HepG2 (cell line): ENCODE results near the gene CELSR2. TPM values are rescaled to one million over a fixed set of nuclear protein-coding genes. Genes with fewer than 3 reads are reported as not detected.
A peak's percentile ranks its signal among the peaks of the same experiment; 100 is the strongest.

ENCODE experiments used
- ASH2L ChIP-seq: fragments of 300-600, 200-600 bp; sonication (generic); IDR thresholded peaks from 2 replicates; pipeline ENCODE4 v1.7.0; 2017; ENCODE audit warnings: low read depth, mild to moderate bottlenecking, moderate library complexity, mixed read lengths, low read length; ENCODE audit not compliant: insufficient read length
- CHD4 ChIP-seq: fragments of 200-600 bp; sonication (generic); IDR thresholded peaks from 2 replicates; pipeline ENCODE4 v1.7.0; 2017; ENCODE audit warnings: mild to moderate bottlenecking, low read length, borderline replicate concordance
- CREM ChIP-seq, 2 experiments: sonication (generic) in 1 of 2; formaldehyde crosslinking in 1 of 2; IDR thresholded peaks; 2 replicates each; pipeline versions ENCODE4 v1.4.0 to v1.6.1; 2016 to 2020; ENCODE audit warnings: antibody characterized with exemption in 1 of 2, mild to moderate bottlenecking in 1 of 2, missing genetic modification reagents in 1 of 2
- GATA4 ChIP-seq: sonication (generic); IDR thresholded peaks from 2 replicates; pipeline ENCODE4 v1.6.1; 2016; ENCODE audit warnings: antibody characterized with exemption, low read depth, borderline replicate concordance
- GRHL1 ChIP-seq: sonication (generic); formaldehyde crosslinking; conservative IDR thresholded peaks from 2 replicates; pipeline ENCODE4 v1.8.0; 2022; ENCODE audit warnings: missing genetic modification reagents
- GTF2F1 ChIP-seq: fragments of 150-350 bp; IDR thresholded peaks from 2 replicates; pipeline ENCODE4 v1.6.1; 2014; ENCODE audit warnings: low read length
- PHF8 ChIP-seq: sonication (generic); formaldehyde crosslinking; IDR thresholded peaks from 2 replicates; pipeline ENCODE4 v1.5.0; 2020; ENCODE audit warnings: missing genetic modification reagents
- RARA ChIP-seq: IDR thresholded peaks from 2 replicates; pipeline ENCODE4 v1.6.1; 2016; ENCODE audit warnings: missing genetic modification reagents, missing compliant biosample characterization
- RNF2 ChIP-seq: fragments of 450-650 bp; conservative IDR thresholded peaks from 2 replicates; pipeline ENCODE4 v1.6.1; 2016; ENCODE audit warnings: low read depth
- SCMH1 ChIP-seq: sonication (generic); formaldehyde crosslinking; IDR thresholded peaks from 2 replicates; pipeline ENCODE4 v1.9.0; 2021; ENCODE audit warnings: missing genetic modification reagents, mild to moderate bottlenecking, borderline replicate concordance
- TBX3 ChIP-seq: fragments of 450-650 bp; IDR thresholded peaks from 2 replicates; pipeline ENCODE4 v1.6.1; 2017; ENCODE audit warnings: antibody characterized with exemption, mild to moderate bottlenecking, inconsistent platforms, borderline replicate concordance
- TCF7L2 ChIP-seq: IDR thresholded peaks from 2 replicates; pipeline ENCODE4 v1.6.1; 2011; ENCODE audit warnings: mild to moderate bottlenecking, low read depth, low read length, moderate library complexity
- ZFP36 ChIP-seq: fragments of 150-350 bp; IDR thresholded peaks from 2 replicates; pipeline ENCODE4 v1.6.1; 2018; ENCODE audit warnings: borderline replicate concordance, low read length, low read depth; ENCODE audit not compliant: partially characterized antibody
- ZMAT3 ChIP-seq: sonication (generic); formaldehyde crosslinking; conservative IDR thresholded peaks from 2 replicates; pipeline ENCODE4 v1.7.0; 2021; ENCODE audit warnings: missing genetic modification reagents
- ZNF180 ChIP-seq: sonication (generic); formaldehyde crosslinking; IDR thresholded peaks from 2 replicates; pipeline ENCODE4 v1.4.0; 2020; ENCODE audit warnings: low read depth, missing genetic modification reagents, borderline replicate concordance
- ZNF296 ChIP-seq: sonication (generic); formaldehyde crosslinking; conservative IDR thresholded peaks from 2 replicates; pipeline ENCODE4 v1.5.0; 2020; ENCODE audit warnings: mild to moderate bottlenecking, missing genetic modification reagents
- ZNF34 ChIP-seq: sonication (generic); formaldehyde crosslinking; IDR thresholded peaks from 2 replicates; pipeline ENCODE4 v1.4.0; 2020; ENCODE audit warnings: mild to moderate bottlenecking, missing genetic modification reagents, borderline replicate concordance
- ZNF577 ChIP-seq: sonication (generic); formaldehyde crosslinking; IDR thresholded peaks from 2 replicates; pipeline ENCODE4 v1.4.0; 2020; ENCODE audit warnings: mild to moderate bottlenecking, low read depth, missing genetic modification reagents, borderline replicate concordance
- ZNF589 ChIP-seq: sonication (generic); formaldehyde crosslinking; conservative IDR thresholded peaks from 2 replicates; pipeline ENCODE4 v1.8.0; 2022; ENCODE audit warnings: mild to moderate bottlenecking, moderate library complexity, missing genetic modification reagents
- ZNF609 ChIP-seq: sonication (generic); formaldehyde crosslinking; IDR thresholded peaks from 2 replicates; pipeline ENCODE4 v1.4.0; 2020; ENCODE audit warnings: mild to moderate bottlenecking, missing genetic modification reagents, borderline replicate concordance
- ZNF7 ChIP-seq: IDR thresholded peaks from 2 replicates; pipeline ENCODE4 v1.6.1; 2016; ENCODE audit warnings: missing biosample characterization, missing genetic modification reagents
- ZNF713 ChIP-seq: sonication (generic); formaldehyde crosslinking; IDR thresholded peaks from 2 replicates; pipeline ENCODE4 v1.4.0; 2020; ENCODE audit warnings: mild to moderate bottlenecking, missing genetic modification reagents
- ZNF776 ChIP-seq: sonication (generic); formaldehyde crosslinking; IDR thresholded peaks from 2 replicates; pipeline ENCODE4 v1.4.0; 2020; ENCODE audit warnings: mild to moderate bottlenecking, missing genetic modification reagents
- ZSCAN29 ChIP-seq: sonication (generic); formaldehyde crosslinking; conservative IDR thresholded peaks from 2 replicates; pipeline ENCODE4 v1.4.0; 2020; ENCODE audit warnings: mild to moderate bottlenecking, missing genetic modification reagents
- polyA plus RNA-seq, 8 experiments: library from polyadenylated mRNA; depleted of rRNA in 3 of 8; stranded (reverse) in 7 of 8; unstranded in 1 of 8; fragments of >200 nt; fragmentation: Illumina TruSeq in 4 of 8; extraction: Trizol in 4 of 8; gene quantifications; 2 replicates each; pipeline versions ENCODE4 v1.2.1 to v1.2.3, GENCODE V29; 2011 to 2016; ENCODE audit warnings: low read depth in 4 of 8, missing spikeins in 1 of 8, mixed read lengths in 1 of 8; ENCODE audit not compliant: insufficient read depth in 1 of 8
- total RNA-seq, 5 experiments: library from RNA; depleted of rRNA; stranded (reverse); fragments of >200 nt; fragmentation: Illumina TruSeq; extraction: Trizol; gene quantifications; 2 replicates each; pipeline ENCODE4 v1.2.3, GENCODE V29; 2016; ENCODE audit warnings: low read depth in 1 of 5

Gene CELSR2
- total and polyA plus RNA-seq, 2 of the 13 experiments (the other 11 are each of a cell fraction or from before 2014, with no cell fraction given): 4.0 to 6.6 TPM

- TF ChIP-seq ZNF609 (no peak), RARA (CRISPR knock-in tag) (peak; percentile 59), ASH2L (peak; percentile 63), GTF2F1 (no peak), PHF8 (peak; percentile 46), RNF2 (no peak), CREM (IDR thresholded peaks at IDR 0.05) (peak; percentile 52; the same call in 1 of the 2 replicates), CREM (CRISPR knock-in tag; IDR thresholded peaks at IDR 0.05) (no peak), GRHL1 (CRISPR knock-in tag) (no peak), ZNF296 (CRISPR knock-in tag) (0 out of 2 replicates have a peak, but pooled peaks have one; percentile 24), GATA4 (no peak), SCMH1 (no peak), ZNF589 (CRISPR knock-in tag) (no peak), ZNF180 (CRISPR knock-in tag) (no peak), CHD4 (no peak), ZNF7 (no peak), ZNF34 (CRISPR knock-in tag) (no peak), ZFP36 (no peak), TCF7L2 (no peak), ZMAT3 (CRISPR knock-in tag) (no peak; the same call in 1 of the 2 replicates), TBX3 (peak; percentile 44; the same call in 1 of the 2 replicates), ZNF776 (CRISPR knock-in tag) (no peak), ZSCAN29 (no peak), ZNF577 (no peak), ZNF713 (CRISPR knock-in tag) (no peak)
Observed at GRCh38 chr1:109274533-109275476, 25.5 kb downstream of the CELSR2 start (continued).
